ENCODE data around the gene DMKN.

Gene DMKN

GRCh38 chr19:35556846-35557538 lies 43.5 kb upstream of the DMKN start:
- H3K36me3 ChIP-seq (ENCODE audit: control insufficient read depth, insufficient read depth, low read length), result no peaks in the 10 kb centered on the region
- DNase-seq (ENCODE audit: extremely low read depth, insufficient read length), result no peak
- H3K4me3 ChIP-seq (replicated peaks; ENCODE audit: low read depth, low read length), result no peak overlapping the region
- no peaks in the 10 kb centered on the region; the same call in 1 of the 2 replicates for H3K27me3 ChIP-seq (replicated peaks; ENCODE audit: control insufficient read depth, insufficient read depth, low read length)
- TF ChIP-seq CTCF (IDR thresholded peaks at IDR 0.05; ENCODE audit: insufficient read depth, low read length, poor library complexity, severe bottlenecking), result no peak

DNA sequence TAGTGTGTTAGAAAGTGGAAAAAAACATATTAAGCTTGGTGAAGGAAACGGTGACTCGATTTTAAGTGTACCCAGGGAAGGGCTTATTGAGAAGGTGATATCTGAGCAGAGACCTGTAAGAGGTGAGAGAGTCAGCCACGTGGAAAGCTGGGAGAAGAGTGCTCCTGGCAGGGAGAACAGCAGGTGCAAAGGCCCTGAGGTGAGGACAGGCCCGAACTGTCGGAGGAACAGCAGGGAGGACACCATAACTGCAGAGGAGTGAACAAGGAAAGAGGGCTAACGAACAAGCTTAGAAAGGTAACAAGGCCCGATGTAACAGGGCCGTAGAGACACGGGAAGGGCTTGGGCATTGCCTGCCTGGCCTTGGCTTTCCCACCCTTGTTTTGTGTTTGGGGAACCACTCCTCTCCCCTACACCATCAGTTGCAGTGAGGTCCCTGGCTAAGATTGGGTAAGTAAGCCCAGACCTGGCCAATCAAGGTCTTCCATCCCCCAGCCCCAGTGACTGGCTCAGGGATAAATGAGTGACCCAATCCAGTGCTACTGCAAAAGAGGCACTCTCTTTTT lies 42.7 kb upstream of the DMKN start:
- H3K36me3 ChIP-seq (ENCODE audit: control insufficient read depth, insufficient read depth, low read length), result no peaks in the 10 kb centered on the region; the same call in 1 of the 2 replicates
- no peak for DNase-seq (ENCODE audit: extremely low read depth, insufficient read length)
- no peak overlapping the region for H3K4me3 ChIP-seq (replicated peaks; ENCODE audit: low read depth, low read length)
- TF ChIP-seq CTCF (IDR thresholded peaks at IDR 0.05; ENCODE audit: insufficient read depth, low read length, poor library complexity, severe bottlenecking), result no peak
- no peaks in the 10 kb centered on the region; the same call in 1 of the 2 replicates for H3K27me3 ChIP-seq (replicated peaks; ENCODE audit: control insufficient read depth, insufficient read depth, low read length)

GRCh38 chr19:35555301-35556005 lies 42.0 kb upstream of the DMKN start:
- TF ChIP-seq CTCF (IDR thresholded peaks at IDR 0.05; ENCODE audit: insufficient read depth, low read length, poor library complexity, severe bottlenecking), result peak; percentile 43
- DNase-seq (ENCODE audit: extremely low read depth, insufficient read length), result no peak
- Histone ChIP-seq H3K27me3 (replicated peaks; ENCODE audit: control insufficient read depth, insufficient read depth, low read length) (no peaks in the 10 kb centered on the region; the same call in 1 of the 2 replicates), H3K36me3 (ENCODE audit: control insufficient read depth, insufficient read depth, low read length) (peaks cover 2% of the 10 kb centered on the region; the same call in 1 of the 2 replicates), H3K4me3 (replicated peaks; ENCODE audit: low read depth, low read length) (no peak overlapping the region)

GRCh38 chr19:35554076-35554475 lies 40.6 kb upstream of the DMKN start:
- no peak for DNase-seq (ENCODE audit: extremely low read depth, insufficient read length)
- no peaks in the 10 kb centered on the region; the same call in 1 of the 2 replicates for H3K27me3 ChIP-seq (replicated peaks; ENCODE audit: control insufficient read depth, insufficient read depth, low read length)
- peaks cover 6% of the 10 kb centered on the region; the same call in 1 of the 2 replicates for H3K36me3 ChIP-seq (ENCODE audit: control insufficient read depth, insufficient read depth, low read length)
- TF ChIP-seq CTCF (IDR thresholded peaks at IDR 0.05; ENCODE audit: insufficient read depth, low read length, poor library complexity, severe bottlenecking), result no peak
- no peak overlapping the region for H3K4me3 ChIP-seq (replicated peaks; ENCODE audit: low read depth, low read length)

DNA sequence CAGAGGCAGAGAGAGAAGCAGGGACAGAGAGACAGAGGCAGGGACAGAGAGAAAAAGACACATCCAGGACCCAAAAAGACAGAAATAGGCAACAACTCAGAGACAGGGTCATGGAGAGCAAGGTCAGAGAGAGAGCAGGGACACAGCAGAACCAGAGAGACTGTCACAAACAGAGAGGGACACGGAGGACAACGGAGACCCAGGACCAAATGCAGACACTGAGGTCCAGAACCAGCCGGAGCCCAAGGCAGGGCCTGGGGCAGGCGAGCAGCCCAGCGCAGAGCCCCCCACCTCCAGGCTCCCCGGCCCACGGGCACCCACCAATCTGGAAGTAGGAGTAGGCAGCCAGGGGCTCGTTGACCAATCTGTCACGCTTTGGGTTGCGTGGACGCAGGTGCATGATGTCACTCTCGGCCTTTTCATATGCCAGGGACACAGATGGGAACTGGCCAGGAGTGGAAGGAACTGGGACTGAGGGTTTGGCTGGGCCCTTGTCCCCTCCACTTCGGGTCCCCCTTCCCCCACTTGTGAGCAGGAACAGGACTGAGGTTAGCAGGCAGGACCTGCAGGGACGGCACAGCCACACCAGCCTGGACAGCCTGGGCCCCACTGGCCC lies 40.0 kb upstream of the DMKN start:
- DNase-seq (ENCODE audit: extremely low read depth, insufficient read length), result no peak
- TF ChIP-seq CTCF (IDR thresholded peaks at IDR 0.05; ENCODE audit: insufficient read depth, low read length, poor library complexity, severe bottlenecking), result no peak
- Histone ChIP-seq H3K4me3 (replicated peaks; ENCODE audit: low read depth, low read length) (no peak overlapping the region), H3K36me3 (ENCODE audit: control insufficient read depth, insufficient read depth, low read length) (peaks cover 6% of the 10 kb centered on the region; the same call in 1 of the 2 replicates), H3K27me3 (replicated peaks; ENCODE audit: control insufficient read depth, insufficient read depth, low read length) (no peaks in the 10 kb centered on the region; the same call in 1 of the 2 replicates)

All from GM06990 (cell line).